PC-3 (cell line): ENCODE measurements around the gene TOMM34. TPM values are rescaled to one million over a fixed set of nuclear protein-coding genes. Genes with fewer than 3 reads are reported as not detected.

Experiments
- ATAC-seq: fragments of 200-7000 bp; cut with Tn5 transposase; 2 replicates; pipeline ENCODE4 v1.9.1; 2020; ENCODE audit warnings: mild to moderate bottlenecking, moderate library complexity
- BruUV-seq: library from RNA; stranded (reverse); fragments of 400-500 nt; replicated peaks from 2 replicates; lab custom pipeline; 2021; lab: Mats Ljungman, UMichigan
- CTCF ChIA-PET: fragments of 300-600 bp; sonication (Branson Sonifier 250); formaldehyde crosslinking; loops from one replicate; lab custom pipeline; 2022; ENCODE audit warnings: antibody characterized with exemption; lab: Charles Lee
- POLR2A ChIA-PET: fragments of 300-600 bp; sonication (Branson Sonifier 250); formaldehyde crosslinking; loops from one replicate; lab custom pipeline; 2022; ENCODE audit warnings: antibody characterized with exemption; ENCODE audit not compliant: unreplicated experiment; lab: Charles Lee
- DNase-seq: peaks from one replicate; pipeline ENCODE4 v3.0.0-alpha.2; 2015
- H2AFZ ChIP-seq: fragments of 300-600 bp; sonication (generic); 2 replicates; pipeline ENCODE4 v1.6.0; 2016; ENCODE audit warnings: antibody characterized with exemption, low read length
- H3F3A ChIP-seq: fragments of 300-600 bp; sonication (generic); one replicate; pipeline ENCODE4 v1.6.0; 2017; ENCODE audit warnings: antibody characterized with exemption, low read length, control low read depth, mild to moderate bottlenecking; ENCODE audit not compliant: unreplicated experiment
- H3K27ac ChIP-seq: fragments of 300-600 bp; sonication (generic); 2 replicates; pipeline ENCODE4 v1.5.1; 2016; ENCODE audit warnings: mild to moderate bottlenecking, low read length
- H3K27me3 ChIP-seq: fragments of 300-600 bp; sonication (generic); 2 replicates; pipeline ENCODE4 v1.6.1; 2016; ENCODE audit warnings: low read length, mixed read lengths
- H3K36me3 ChIP-seq: fragments of 300-600 bp; sonication (generic); 2 replicates; pipeline ENCODE4 v1.6.1; 2016; ENCODE audit warnings: low read depth, mixed run types, low read length, mixed read lengths
- H3K4me1 ChIP-seq: fragments of 300-600 bp; sonication (generic); 2 replicates; pipeline ENCODE4 v1.5.1; 2016; ENCODE audit warnings: low read length; ENCODE audit not compliant: insufficient read depth
- H3K4me2 ChIP-seq: fragments of 300-600 bp; sonication (generic); 2 replicates; pipeline ENCODE4 v1.6.0; 2016; ENCODE audit warnings: low read length
- H3K4me3 ChIP-seq: fragments of 300-600 bp; sonication (generic); 2 replicates; pipeline ENCODE4 v1.5.1; 2016; ENCODE audit warnings: mild to moderate bottlenecking, low read length, mixed read lengths
- H3K79me2 ChIP-seq: fragments of 300-600 bp; sonication (generic); 2 replicates; pipeline ENCODE4 v1.6.1; 2017; ENCODE audit warnings: low read length, mixed read lengths
- H3K9ac ChIP-seq: fragments of 300-600 bp; sonication (generic); 2 replicates; pipeline ENCODE4 v1.6.0; 2016; ENCODE audit warnings: mild to moderate bottlenecking, low read length
- H3K9me2 ChIP-seq: fragments of 300-600 bp; sonication (generic); replicated peaks from 2 replicates; pipeline ENCODE4 v1.6.1; 2016; ENCODE audit warnings: mixed run types, low read length, mixed read lengths
- H3K9me3 ChIP-seq: fragments of 300-600 bp; sonication (generic); 2 replicates; pipeline ENCODE4 v1.6.1; 2016; ENCODE audit warnings: low read length, mixed read lengths
- H4K20me1 ChIP-seq: fragments of 300-600 bp; sonication (generic); 2 replicates; pipeline ENCODE4 v1.6.1; 2016; ENCODE audit warnings: low read length, mixed read lengths
- CTCF ChIP-seq: fragments of 300-600 bp; sonication (generic); conservative IDR thresholded peaks from 2 replicates; pipeline ENCODE4 v1.5.1; 2017; ENCODE audit warnings: antibody characterized with exemption, low read depth, mild to moderate bottlenecking, low read length
- EZH2 ChIP-seq: fragments of 300-600 bp; sonication (generic); IDR thresholded peaks from one replicate; pipeline ENCODE4 v1.6.1; 2017; ENCODE audit warnings: antibody characterized with exemption, mild to moderate bottlenecking, low read length; ENCODE audit not compliant: unreplicated experiment
- EZH2phosphoT487 ChIP-seq: fragments of 300-600 bp; sonication (generic); IDR thresholded peaks from 2 replicates; pipeline ENCODE4 v1.6.1; 2018; ENCODE audit warnings: mild to moderate bottlenecking, antibody characterized with exemption, low read length, borderline replicate concordance
- intact Hi-C: fragments of 100-400 bp; cut with micrococcal nuclease; formaldehyde crosslinking; loops from 2 replicates; pipeline ENCODE4 v1.9.0; 2023
- total RNA-seq: library from RNA; depleted of rRNA; stranded (reverse); fragments of >200 nt; gene quantifications from 2 replicates; pipeline ENCODE4 v1.2.3, GENCODE V29; 2014

TOMM34 gene
- total RNA-seq, 1 experiment from 2014 or later: 120 TPM

GRCh38 chr20:44954211-44954610 is 6.0 kb downstream of the TOMM34 start:
- no peaks in the 10 kb centered on the region for H3K9me2 ChIP-seq
- H3K79me2 ChIP-seq: peaks cover 62% of the 10 kb centered on the region
- peaks cover 19% of the 10 kb centered on the region for H3K4me1 ChIP-seq
- POLR2A ChIA-PET: no interaction called here
- no peak overlapping the region for H3K4me3 ChIP-seq
- no peak overlapping the region for H3K27ac ChIP-seq
- H3K9ac ChIP-seq: no peak overlapping the region
- BruUV-seq: no TSS peak
- CTCF ChIA-PET: no interaction called here
- peaks cover 66% of the 10 kb centered on the region for H4K20me1 ChIP-seq
- ATAC-seq (no peak), DNase-seq (no peak)
- no peak overlapping the region for H2AFZ ChIP-seq
- TF ChIP-seq EZH2phosphoT487: no peak
- no peak for TF ChIP-seq CTCF
- TF ChIP-seq EZH2: no peak
- no peaks in the 10 kb centered on the region for H3K9me3 ChIP-seq
- intact Hi-C loops: no loop called here
- no peaks in the 10 kb centered on the region for H3K27me3 ChIP-seq
- H3F3A ChIP-seq: no peaks in the 10 kb centered on the region
- peaks cover 82% of the 10 kb centered on the region for H3K36me3 ChIP-seq
- no peak overlapping the region for H3K4me2 ChIP-seq

- Histone ChIP-seq H3K4me2 (no peak overlapping the region), H3K4me3 (no peak overlapping the region), H4K20me1 (peaks cover 61% of the 10 kb centered on the region), H3F3A (no peaks in the 10 kb centered on the region), H2AFZ (no peak overlapping the region), H3K4me1 (peaks cover 5% of the 10 kb centered on the region; the same call in 1 of the 2 replicates), H3K27ac (no peak overlapping the region), H3K9me2 (no peaks in the 10 kb centered on the region), H3K36me3 (peaks cover 89% of the 10 kb centered on the region), H3K9ac (no peak overlapping the region), H3K27me3 (no peaks in the 10 kb centered on the region), H3K79me2 (peaks cover 47% of the 10 kb centered on the region), H3K9me3 (no peaks in the 10 kb centered on the region)
- DNase-seq (no peak), ATAC-seq (no peak)
- intact Hi-C loops: no loop called here
- POLR2A ChIA-PET: interaction anchor here (0.7 kb wide), 1 partner anchor 18 kb away, joined by 5 read pairs; no protein-coding TSS in a partner anchor
- CTCF ChIA-PET: no interaction called here
- no peak for TF ChIP-seq EZH2phosphoT487
- TF ChIP-seq CTCF: no peak
- no TSS peak for BruUV-seq
Observed at GRCh38 chr20:44952731-44953130, 7.5 kb downstream of the TOMM34 start.

GRCh38 chr20:44950368-44950767 is 9.8 kb downstream of the TOMM34 start:
- H3K9me2 ChIP-seq: no peaks in the 10 kb centered on the region
- POLR2A ChIA-PET: no interaction called here

More at GRCh38 chr20:44950368-44950767, 9.8 kb downstream of the TOMM34 start:
- no peak overlapping the region for H3K9ac ChIP-seq
- H3K36me3 ChIP-seq: peaks cover 90% of the 10 kb centered on the region
- H3K4me3 ChIP-seq: no peak overlapping the region
- H3K27ac ChIP-seq: no peak overlapping the region
- H2AFZ ChIP-seq: no peak overlapping the region
- no peaks in the 10 kb centered on the region for H3K27me3 ChIP-seq
- no peak for ATAC-seq
- H4K20me1 ChIP-seq: peaks cover 39% of the 10 kb centered on the region
- peaks cover 24% of the 10 kb centered on the region for H3K79me2 ChIP-seq
- DNase-seq: no peak
- CTCF ChIA-PET: no interaction called here
- no peaks in the 10 kb centered on the region for H3F3A ChIP-seq
- no peaks in the 10 kb centered on the region for H3K4me1 ChIP-seq
- intact Hi-C loops: no loop called here
- no peak for TF ChIP-seq EZH2
- TF ChIP-seq EZH2phosphoT487: no peak
- TF ChIP-seq CTCF: no peak
- H3K4me2 ChIP-seq: no peak overlapping the region
- no TSS peak for BruUV-seq
- H3K9me3 ChIP-seq: no peaks in the 10 kb centered on the region
